ENCODE results near the gene CDON. TPM values are rescaled to one million over a fixed set of nuclear protein-coding genes. Genes with fewer than 3 reads are reported as not detected.
"Not testable (repeated sequence)": the region's sequence is repeated elsewhere in the genome, so short reads cannot be mapped to it uniquely, and the experiment has no call there.

CDON gene
- total RNA-seq, 1 donor from 2014 or later, result 9.4 TPM

DNA sequence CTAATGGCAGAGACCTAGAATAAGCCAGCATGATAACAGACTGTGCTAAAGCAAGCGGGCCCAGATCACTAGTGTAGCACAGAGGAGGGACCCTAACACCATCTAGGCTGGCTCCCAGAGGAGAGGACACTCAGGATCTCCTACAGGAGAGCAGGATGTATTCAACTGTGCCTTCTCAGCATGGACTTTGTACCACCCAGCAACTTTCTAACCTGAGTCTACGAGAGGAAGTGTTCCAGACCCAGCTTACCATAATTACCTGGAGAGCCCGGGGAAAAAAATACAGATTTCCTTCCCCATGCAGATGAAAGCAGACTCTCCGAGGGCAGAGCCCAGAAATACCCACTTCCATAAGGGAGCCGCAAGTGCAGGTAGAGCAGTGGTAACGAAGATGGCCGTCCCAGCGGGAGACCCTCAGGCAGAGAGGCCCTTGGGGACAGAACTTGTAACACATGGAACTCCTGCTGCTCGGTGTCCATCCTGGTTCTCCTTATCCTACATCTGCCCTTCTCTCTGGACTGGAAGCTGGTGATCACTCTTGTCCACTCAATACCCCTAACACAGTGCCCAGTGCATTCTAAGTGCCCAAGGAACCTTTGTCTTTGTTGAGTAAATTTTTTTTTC is 138.2 kb downstream of the CDON start:
- DNase-seq (ENCODE audit: low read depth), result no peak

DNA sequence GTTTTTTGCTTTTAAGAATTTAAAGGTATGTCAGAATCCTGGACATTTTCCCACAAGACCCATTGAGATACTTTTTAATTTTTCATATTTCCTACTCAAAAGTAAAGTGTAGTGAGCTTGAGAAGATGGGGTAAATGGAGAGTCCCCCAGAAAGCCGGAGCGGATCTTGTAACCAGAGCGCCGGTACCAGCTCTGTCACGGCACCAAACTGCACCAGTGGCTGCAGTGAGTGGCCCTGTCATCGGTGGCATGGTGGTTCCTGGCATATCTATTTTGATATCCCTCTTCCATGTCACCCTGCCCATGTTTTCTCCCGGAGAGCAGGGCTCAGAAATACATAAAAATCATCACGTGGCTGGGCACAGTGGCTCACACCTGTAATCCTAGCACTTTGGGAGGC is 139.0 kb downstream of the CDON start:
- no peak for DNase-seq (ENCODE audit: low read depth)

DNA sequence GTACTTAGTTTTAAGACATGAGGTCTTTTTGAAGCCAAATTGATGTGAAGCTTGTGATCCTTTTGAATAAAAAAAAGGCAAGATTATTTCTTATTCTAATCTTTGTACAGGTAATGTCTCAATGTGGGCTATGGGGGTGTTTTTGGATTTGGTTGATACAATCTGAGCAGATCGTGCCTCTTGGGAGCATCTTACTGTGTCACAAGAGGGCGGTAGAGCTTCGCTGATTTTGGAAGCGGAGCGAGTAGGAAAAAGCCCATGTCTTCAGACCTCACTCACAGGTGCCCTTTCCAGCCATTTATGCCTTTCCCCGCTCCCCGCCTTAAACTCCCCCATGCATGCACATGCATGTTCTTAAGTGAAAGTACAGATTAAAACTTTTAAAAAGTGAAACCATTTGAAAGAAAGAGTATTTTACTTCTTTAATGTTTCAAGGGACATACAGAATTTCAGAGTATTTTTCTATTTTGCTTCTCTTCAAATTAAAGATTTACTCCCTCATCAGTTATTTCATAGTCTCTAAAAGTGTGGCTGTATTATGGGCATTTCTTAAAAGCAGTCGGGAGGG is 139.6 kb downstream of the CDON start:
- peak; percentile 67 for DNase-seq (ENCODE audit: low read depth)

DNA sequence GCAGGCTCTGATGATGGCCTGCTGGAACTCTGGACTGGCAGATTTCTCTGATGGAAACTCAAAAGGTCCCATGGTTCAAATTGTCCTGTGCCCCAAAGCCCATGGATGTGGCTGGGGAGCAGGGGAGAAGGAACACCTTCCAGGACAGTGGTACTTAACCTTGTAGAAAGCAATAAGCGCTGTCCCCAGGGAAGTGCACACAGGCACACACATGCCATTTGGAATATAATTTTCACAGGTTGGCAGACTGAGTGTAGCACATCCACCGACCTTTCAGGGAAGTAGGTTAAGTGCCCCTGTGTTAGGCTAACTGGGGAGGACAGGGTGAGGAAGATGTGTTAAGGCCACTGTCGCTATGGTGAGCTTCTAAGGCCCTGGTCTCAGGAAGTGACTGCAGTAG is 140.5 kb downstream of the CDON start:
- no peak for DNase-seq (ENCODE audit: low read depth)

DNA sequence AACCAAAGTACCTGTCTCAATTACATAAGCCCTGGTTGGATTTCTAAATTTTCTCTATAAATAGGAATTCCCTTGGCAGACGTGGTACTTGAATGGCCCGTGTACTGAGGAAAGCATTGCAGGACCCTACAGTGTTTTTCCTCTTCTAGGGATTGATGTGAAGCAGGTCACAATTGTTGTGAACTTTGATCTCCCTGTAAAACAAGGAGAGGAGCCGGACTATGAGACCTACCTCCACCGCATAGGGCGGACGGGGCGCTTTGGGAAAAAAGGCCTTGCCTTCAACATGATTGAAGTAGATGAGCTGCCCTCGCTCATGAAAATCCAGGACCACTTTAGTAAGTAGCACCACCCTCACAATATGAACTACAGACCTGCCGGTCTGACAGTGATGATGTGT is 141.6 kb downstream of the CDON start:
- no peak for DNase-seq (ENCODE audit: low read depth)

DNA sequence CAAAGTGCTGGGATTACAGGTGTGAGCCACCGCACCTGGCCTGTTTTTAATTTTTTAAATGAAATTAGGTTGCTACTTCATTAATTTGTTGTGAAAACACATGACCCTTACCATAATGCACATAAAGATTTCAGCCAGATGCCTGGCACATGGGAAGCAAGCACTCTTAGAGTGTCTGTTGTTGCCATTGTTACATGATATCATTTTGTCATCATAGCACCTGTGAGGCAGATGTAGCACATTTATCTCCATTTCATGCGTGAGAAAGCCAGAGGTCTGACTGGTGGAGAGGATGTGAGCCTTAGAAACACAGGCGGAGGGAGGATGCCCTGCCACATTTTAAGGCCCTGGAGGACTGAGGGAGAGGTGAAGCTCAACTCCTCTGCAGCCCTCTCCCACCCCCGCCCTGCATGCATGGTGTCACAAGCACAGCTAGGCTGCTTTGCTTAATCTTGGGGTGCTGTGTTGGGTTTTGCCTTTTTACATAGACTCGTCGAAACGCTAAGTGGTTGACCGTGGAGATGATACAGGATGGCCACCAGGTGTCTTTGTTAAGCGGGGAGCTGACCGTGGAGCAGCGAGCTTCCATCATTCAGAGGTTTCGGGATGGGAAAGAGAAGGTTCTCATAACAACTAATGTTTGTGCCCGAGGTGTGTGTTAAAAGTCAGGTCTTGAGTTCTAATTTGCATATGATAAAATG is 144.4 kb downstream of the CDON start:
- no peak for DNase-seq (ENCODE audit: low read depth)

DNA sequence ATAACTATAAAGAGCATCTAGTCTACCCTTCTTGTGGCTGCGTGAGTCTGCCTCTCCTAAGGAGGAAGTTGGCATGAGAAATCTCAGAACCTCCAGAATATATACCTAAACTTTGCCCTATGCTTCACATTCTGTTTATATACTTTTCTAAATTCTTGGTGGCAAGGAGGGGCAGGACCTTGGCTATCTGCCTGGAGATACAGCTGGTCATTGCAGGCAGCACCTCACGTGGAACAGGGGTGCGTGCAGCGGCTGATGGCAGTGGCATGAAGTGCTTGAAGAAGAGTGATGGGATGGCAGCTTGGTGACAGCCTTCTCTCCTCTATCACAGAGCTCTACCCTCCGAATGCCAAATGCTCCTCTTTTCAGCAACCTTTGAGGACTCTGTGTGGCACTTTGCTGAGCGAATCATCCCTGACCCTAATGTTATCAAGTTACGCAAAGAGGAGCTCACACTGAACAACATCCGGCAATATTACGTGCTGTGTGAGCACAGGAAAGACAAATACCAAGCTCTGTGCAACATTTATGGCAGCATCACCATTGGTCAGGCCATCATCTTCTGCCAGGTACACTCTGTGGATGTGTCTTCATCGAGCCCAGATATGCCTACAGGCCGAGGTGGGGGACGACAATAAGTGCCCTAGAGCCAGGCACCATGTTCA is 145.9 kb downstream of the CDON start:
- no peak for DNase-seq (ENCODE audit: low read depth)

DNA sequence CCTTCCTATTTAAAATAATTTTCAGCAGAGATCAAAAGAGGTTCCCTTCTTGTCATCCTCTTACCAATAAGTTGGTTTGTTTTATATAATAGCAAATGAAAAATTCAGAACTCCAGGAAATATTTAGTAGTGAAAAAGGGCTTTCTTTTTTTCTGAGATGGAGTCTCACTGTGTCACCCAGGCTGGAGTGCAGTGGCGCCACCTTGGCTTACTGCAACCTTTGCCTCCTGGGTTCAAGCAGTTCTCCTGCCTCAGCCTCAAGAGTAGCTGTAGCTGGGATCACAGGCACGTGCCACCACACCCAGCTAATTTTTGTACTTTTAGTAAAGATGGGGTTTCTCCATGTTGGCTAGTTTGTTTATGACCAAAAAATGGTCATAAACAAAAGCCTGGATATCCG is 148.1 kb downstream of the CDON start:
- DNase-seq (ENCODE audit: low read depth), result not testable (repeated sequence)

DNA sequence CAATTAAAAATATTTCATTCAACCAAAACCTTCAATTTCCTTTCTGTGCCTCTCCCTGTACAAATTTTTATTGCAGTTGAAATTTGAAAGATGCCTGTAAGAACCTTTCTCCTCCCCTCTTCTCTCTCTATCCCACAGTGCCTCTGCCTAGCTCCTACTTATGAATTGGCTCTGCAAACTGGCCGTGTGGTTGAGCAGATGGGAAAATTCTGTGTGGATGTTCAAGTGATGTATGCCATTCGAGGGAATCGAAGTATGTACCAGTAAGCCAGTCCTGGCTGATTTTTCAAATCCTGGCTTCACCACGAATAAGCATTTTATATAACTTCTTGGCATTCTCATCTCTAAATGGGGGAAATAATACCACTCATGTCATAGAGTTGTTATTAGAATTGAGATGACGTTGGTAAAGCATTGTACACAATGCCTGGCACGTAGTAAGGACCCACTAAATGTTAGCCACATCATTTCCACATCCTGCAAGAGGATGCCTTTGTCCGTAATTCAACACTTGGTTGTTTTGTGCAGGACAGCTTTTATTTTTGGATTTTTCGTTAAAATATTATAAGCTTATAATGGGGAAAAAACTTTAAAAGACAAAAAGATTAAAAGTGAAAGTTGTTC is 152.3 kb downstream of the CDON start:
- DNase-seq (ENCODE audit: low read depth), result no peak

Other genes starting within 250 kb of the CDON start
- not detected in 2 replicates for gene PATE4, start 229.6 kb downstream of the CDON start, total RNA-seq
- 6.2 and 12.3 TPM in 2 replicates for gene HYLS1, start 175.2 kb downstream of the CDON start, total RNA-seq
- 15.8 and 23.4 TPM in 2 replicates for gene PUS3, start 159.7 kb downstream of the CDON start, total RNA-seq
- 0.10 TPM in 1 of 2 replicates, not detected in the other for gene DDX25, start 158.4 kb downstream of the CDON start, total RNA-seq
- gene VSIG10L2, start 116.8 kb downstream of the CDON start, total RNA-seq, result not detected in 2 replicates
- 28.9 and 46.7 TPM in 2 replicates for gene RPUSD4, start 148.8 kb upstream of the CDON start, total RNA-seq
- gene FAM118B, start 148.9 kb upstream of the CDON start, total RNA-seq, result 45.2 and 64.9 TPM in 2 replicates
- 26.4 and 66.6 TPM in 2 replicates for gene SRPRA, start 206.0 kb upstream of the CDON start, total RNA-seq
- gene FOXRED1, start 206.3 kb upstream of the CDON start, total RNA-seq, result 16.3 and 20.1 TPM in 2 replicates
- 1.4 and 5.1 TPM in 2 replicates for gene TIRAP, start 220.2 kb upstream of the CDON start, total RNA-seq
- gene DCPS, start 241.2 kb upstream of the CDON start, total RNA-seq, result 9.2 and 9.4 TPM in 2 replicates